K562 (cell line): Measurements from ENCODE around the gene TAF12. TPM values are rescaled to one million over a fixed set of nuclear protein-coding genes. Genes with fewer than 3 reads are reported as not detected.
A peak's percentile ranks its signal among the peaks of the same experiment; 100 is the strongest.

Experiments
- ARID2 ChIP-seq: fragments of 450-650 bp; IDR thresholded peaks from 2 replicates; pipeline ENCODE4 v1.6.1; 2017; ENCODE audit warnings: antibody characterized with exemption, mild to moderate bottlenecking
- BRD9 ChIP-seq: fragments of 450-650 bp; IDR thresholded peaks from 2 replicates; pipeline ENCODE4 v1.6.1; 2018; ENCODE audit warnings: low read depth; ENCODE audit not compliant: partially characterized antibody
- IFI16 ChIP-seq: fragments of 250-450 bp; sonication (Bioruptor Pico); IDR thresholded peaks from 2 replicates; pipeline ENCODE4 v2.1.2; 2022; ENCODE audit warnings: mild to moderate bottlenecking, inconsistent platforms
- POLR3A ChIP-seq: IDR thresholded peaks from 2 replicates; pipeline ENCODE4 v1.6.1; 2011; ENCODE audit warnings: borderline replicate concordance, mild to moderate bottlenecking, moderate library complexity; ENCODE audit not compliant: insufficient read length, insufficient read depth; ENCODE audit errors: extremely low read depth
- TFE3 ChIP-seq: fragments of 450-650 bp; formaldehyde crosslinking; IDR thresholded peaks from 2 replicates; pipeline ENCODE4 v1.4.0; 2020; ENCODE audit warnings: mild to moderate bottlenecking, mixed read lengths
- TRIM28 ChIP-seq: fragments of 450-650 bp; IDR thresholded peaks from 2 replicates; pipeline ENCODE4 v1.6.1; 2017
- ZNF175 ChIP-seq: fragments of 200-800 bp; sonication (Bioruptor generic); IDR thresholded peaks from 2 replicates; pipeline ENCODE4 v1.6.1; 2016; ENCODE audit warnings: low read depth, mild to moderate bottlenecking, missing genetic modification characterization, missing compliant biosample characterization
- ZNF408 ChIP-seq: fragments of 250-450 bp; sonication (Bioruptor Pico); IDR thresholded peaks from 2 replicates; pipeline ENCODE4 v1.4.0; 2020; ENCODE audit warnings: low read depth, mild to moderate bottlenecking, moderate library complexity
- polyA plus RNA-seq, 8 experiments: library from polyadenylated mRNA; depleted of rRNA in 4 of 8; stranded (reverse) in 5 of 8; unstranded in 3 of 8; fragments of >200 nt; fragmentation: Nextera tagmentation in 2 of 8; fragmentation: Illumina TruSeq in 1 of 8; extraction: Ambion mirVana in 2 of 8; extraction: Trizol in 1 of 8; gene quantifications; 2 replicates each; pipeline versions ENCODE4 v1.2.1 to v1.2.3, GENCODE V29; 2011 to 2014; ENCODE audit warnings: inconsistent platforms in 1 of 8, missing spikeins in 1 of 8
- total RNA-seq, 7 experiments: library from RNA; depleted of rRNA in 6 of 7; stranded (reverse); fragments of >200 nt in 6 of 7; fragmentation: Illumina TruSeq in 2 of 7; extraction: Trizol in 2 of 7; gene quantifications; 2 replicates each; pipeline versions ENCODE4 v1.2.1 to v1.2.3, GENCODE V29; 2011 to 2021; ENCODE audit warnings: low replicate concordance in 1 of 7
- TF ChIP-seq, protein P1 (sequence below), 2 experiments: fragments of 450-650 bp in 1 of 2; sonication (generic) in 1 of 2; formaldehyde crosslinking in 1 of 2; IDR thresholded peaks; 2 replicates each; pipeline versions ENCODE4 v1.7.1 to v1.9.0; 2016 to 2022; ENCODE audit warnings: inconsistent platforms in 1 of 2, mild to moderate bottlenecking in 1 of 2, missing genetic modification reagents in 1 of 2
- TF ChIP-seq, protein P2 (sequence below): sonication (generic); formaldehyde crosslinking; IDR thresholded peaks from 2 replicates; pipeline ENCODE4 v1.8.0; 2022; ENCODE audit warnings: mild to moderate bottlenecking, missing genetic modification reagents

Gene TAF12
- total and polyA plus RNA-seq, 9 of the 15 experiments (the other 6 are each of a cell fraction or from before 2014, with no cell fraction given): 31.6 to 89.0 (median 50.5) TPM

GRCh38 chr1:28648008-28648473 is 5.2 kb upstream of the TAF12 start (continued):
- no peak for TF ChIP-seq TFE3 (CRISPR knock-in tag)
- peak; percentile 24 for TF ChIP-seq ZNF175
- TF ChIP-seq ZNF408 (CRISPR knock-in tag): no peak
- TF ChIP-seq, protein P1, sequence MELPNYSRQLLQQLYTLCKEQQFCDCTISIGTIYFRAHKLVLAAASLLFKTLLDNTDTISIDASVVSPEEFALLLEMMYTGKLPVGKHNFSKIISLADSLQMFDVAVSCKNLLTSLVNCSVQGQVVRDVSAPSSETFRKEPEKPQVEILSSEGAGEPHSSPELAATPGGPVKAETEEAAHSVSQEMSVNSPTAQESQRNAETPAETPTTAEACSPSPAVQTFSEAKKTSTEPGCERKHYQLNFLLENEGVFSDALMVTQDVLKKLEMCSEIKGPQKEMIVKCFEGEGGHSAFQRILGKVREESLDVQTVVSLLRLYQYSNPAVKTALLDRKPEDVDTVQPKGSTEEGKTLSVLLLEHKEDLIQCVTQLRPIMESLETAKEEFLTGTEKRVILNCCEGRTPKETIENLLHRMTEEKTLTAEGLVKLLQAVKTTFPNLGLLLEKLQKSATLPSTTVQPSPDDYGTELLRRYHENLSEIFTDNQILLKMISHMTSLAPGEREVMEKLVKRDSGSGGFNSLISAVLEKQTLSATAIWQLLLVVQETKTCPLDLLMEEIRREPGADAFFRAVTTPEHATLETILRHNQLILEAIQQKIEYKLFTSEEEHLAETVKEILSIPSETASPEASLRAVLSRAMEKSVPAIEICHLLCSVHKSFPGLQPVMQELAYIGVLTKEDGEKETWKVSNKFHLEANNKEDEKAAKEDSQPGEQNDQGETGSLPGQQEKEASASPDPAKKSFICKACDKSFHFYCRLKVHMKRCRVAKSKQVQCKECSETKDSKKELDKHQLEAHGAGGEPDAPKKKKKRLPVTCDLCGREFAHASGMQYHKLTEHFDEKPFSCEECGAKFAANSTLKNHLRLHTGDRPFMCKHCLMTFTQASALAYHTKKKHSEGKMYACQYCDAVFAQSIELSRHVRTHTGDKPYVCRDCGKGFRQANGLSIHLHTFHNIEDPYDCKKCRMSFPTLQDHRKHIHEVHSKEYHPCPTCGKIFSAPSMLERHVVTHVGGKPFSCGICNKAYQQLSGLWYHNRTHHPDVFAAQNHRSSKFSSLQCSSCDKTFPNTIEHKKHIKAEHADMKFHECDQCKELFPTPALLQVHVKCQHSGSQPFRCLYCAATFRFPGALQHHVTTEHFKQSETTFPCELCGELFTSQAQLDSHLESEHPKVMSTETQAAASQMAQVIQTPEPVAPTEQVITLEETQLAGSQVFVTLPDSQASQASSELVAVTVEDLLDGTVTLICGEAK (IDR thresholded peaks at IDR 0.05): peak; percentile 59; the same call in 1 of the 2 replicates
- TF ChIP-seq, protein P1 (CRISPR knock-in tag; IDR thresholded peaks at IDR 0.05): no peak
- TF ChIP-seq POLR3A: no peak
- TF ChIP-seq IFI16 (CRISPR knock-in tag): no peak
- TF ChIP-seq TRIM28: no peak
- TF ChIP-seq, protein P2, sequence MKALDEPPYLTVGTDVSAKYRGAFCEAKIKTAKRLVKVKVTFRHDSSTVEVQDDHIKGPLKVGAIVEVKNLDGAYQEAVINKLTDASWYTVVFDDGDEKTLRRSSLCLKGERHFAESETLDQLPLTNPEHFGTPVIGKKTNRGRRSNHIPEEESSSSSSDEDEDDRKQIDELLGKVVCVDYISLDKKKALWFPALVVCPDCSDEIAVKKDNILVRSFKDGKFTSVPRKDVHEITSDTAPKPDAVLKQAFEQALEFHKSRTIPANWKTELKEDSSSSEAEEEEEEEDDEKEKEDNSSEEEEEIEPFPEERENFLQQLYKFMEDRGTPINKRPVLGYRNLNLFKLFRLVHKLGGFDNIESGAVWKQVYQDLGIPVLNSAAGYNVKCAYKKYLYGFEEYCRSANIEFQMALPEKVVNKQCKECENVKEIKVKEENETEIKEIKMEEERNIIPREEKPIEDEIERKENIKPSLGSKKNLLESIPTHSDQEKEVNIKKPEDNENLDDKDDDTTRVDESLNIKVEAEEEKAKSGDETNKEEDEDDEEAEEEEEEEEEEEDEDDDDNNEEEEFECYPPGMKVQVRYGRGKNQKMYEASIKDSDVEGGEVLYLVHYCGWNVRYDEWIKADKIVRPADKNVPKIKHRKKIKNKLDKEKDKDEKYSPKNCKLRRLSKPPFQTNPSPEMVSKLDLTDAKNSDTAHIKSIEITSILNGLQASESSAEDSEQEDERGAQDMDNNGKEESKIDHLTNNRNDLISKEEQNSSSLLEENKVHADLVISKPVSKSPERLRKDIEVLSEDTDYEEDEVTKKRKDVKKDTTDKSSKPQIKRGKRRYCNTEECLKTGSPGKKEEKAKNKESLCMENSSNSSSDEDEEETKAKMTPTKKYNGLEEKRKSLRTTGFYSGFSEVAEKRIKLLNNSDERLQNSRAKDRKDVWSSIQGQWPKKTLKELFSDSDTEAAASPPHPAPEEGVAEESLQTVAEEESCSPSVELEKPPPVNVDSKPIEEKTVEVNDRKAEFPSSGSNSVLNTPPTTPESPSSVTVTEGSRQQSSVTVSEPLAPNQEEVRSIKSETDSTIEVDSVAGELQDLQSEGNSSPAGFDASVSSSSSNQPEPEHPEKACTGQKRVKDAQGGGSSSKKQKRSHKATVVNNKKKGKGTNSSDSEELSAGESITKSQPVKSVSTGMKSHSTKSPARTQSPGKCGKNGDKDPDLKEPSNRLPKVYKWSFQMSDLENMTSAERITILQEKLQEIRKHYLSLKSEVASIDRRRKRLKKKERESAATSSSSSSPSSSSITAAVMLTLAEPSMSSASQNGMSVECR (CRISPR knock-in tag): 0 out of 2 replicates have a peak, but pooled peaks have one; percentile 55
- peak; percentile 42 for TF ChIP-seq BRD9
- peak; percentile 39; the same call in 1 of the 2 replicates for TF ChIP-seq ARID2
